ENCODE measurements around the gene GPC3. TPM values are rescaled to one million over a fixed set of nuclear protein-coding genes. Genes with fewer than 3 reads are reported as not detected.

Gene GPC3
- total and polyA plus RNA-seq, 2 experiments from 2014 or later, result 36.8 to 60.1 TPM

- TF ChIP-seq EZH2phosphoT487 (IDR thresholded peaks at IDR 0.05; ENCODE audit: unreplicated experiment), result no peak
- no peak for TF ChIP-seq ZNF114 (CRISPR knock-in tag; IDR thresholded peaks at IDR 0.05)
- TF ChIP-seq, protein P1, sequence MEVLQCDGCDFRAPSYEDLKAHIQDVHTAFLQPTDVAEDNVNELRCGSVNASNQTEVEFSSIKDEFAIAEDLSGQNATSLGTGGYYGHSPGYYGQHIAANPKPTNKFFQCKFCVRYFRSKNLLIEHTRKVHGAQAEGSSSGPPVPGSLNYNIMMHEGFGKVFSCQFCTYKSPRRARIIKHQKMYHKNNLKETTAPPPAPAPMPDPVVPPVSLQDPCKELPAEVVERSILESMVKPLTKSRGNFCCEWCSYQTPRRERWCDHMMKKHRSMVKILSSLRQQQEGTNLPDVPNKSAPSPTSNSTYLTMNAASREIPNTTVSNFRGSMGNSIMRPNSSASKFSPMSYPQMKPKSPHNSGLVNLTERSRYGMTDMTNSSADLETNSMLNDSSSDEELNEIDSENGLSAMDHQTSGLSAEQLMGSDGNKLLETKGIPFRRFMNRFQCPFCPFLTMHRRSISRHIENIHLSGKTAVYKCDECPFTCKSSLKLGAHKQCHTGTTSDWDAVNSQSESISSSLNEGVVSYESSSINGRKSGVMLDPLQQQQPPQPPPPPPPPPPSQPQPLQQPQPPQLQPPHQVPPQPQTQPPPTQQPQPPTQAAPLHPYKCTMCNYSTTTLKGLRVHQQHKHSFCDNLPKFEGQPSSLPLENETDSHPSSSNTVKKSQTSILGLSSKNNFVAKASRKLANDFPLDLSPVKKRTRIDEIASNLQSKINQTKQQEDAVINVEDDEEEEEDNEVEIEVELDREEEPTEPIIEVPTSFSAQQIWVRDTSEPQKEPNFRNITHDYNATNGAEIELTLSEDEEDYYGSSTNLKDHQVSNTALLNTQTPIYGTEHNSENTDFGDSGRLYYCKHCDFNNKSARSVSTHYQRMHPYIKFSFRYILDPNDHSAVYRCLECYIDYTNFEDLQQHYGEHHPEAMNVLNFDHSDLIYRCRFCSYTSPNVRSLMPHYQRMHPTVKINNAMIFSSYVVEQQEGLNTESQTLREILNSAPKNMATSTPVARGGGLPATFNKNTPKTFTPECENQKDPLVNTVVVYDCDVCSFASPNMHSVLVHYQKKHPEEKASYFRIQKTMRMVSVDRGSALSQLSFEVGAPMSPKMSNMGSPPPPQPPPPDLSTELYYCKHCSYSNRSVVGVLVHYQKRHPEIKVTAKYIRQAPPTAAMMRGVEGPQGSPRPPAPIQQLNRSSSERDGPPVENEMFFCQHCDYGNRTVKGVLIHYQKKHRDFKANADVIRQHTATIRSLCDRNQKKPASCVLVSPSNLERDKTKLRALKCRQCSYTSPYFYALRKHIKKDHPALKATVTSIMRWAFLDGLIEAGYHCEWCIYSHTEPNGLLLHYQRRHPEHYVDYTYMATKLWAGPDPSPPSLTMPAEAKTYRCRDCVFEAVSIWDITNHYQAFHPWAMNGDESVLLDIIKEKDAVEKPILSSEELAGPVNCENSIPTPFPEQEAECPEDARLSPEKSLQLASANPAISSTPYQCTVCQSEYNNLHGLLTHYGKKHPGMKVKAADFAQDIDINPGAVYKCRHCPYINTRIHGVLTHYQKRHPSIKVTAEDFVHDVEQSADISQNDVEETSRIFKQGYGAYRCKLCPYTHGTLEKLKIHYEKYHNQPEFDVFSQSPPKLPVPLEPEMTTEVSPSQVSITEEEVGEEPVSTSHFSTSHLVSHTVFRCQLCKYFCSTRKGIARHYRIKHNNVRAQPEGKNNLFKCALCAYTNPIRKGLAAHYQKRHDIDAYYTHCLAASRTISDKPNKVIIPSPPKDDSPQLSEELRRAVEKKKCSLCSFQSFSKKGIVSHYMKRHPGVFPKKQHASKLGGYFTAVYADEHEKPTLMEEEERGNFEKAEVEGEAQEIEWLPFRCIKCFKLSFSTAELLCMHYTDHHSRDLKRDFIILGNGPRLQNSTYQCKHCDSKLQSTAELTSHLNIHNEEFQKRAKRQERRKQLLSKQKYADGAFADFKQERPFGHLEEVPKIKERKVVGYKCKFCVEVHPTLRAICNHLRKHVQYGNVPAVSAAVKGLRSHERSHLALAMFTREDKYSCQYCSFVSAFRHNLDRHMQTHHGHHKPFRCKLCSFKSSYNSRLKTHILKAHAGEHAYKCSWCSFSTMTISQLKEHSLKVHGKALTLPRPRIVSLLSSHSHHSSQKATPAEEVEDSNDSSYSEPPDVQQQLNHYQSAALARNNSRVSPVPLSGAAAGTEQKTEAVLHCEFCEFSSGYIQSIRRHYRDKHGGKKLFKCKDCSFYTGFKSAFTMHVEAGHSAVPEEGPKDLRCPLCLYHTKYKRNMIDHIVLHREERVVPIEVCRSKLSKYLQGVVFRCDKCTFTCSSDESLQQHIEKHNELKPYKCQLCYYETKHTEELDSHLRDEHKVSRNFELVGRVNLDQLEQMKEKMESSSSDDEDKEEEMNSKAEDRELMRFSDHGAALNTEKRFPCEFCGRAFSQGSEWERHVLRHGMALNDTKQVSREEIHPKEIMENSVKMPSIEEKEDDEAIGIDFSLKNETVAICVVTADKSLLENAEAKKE (CRISPR knock-in tag; IDR thresholded peaks at IDR 0.05), result no peak
- TF ChIP-seq CREB1 (CRISPR knock-in tag; IDR thresholded peaks at IDR 0.05; ENCODE audit: low read depth), result no peak
- TF ChIP-seq STAT1 (IDR thresholded peaks at IDR 0.05; ENCODE audit: unreplicated experiment), result no peak
- no peak for TF ChIP-seq POLR2AphosphoS5 (IDR thresholded peaks at IDR 0.05; ENCODE audit: low read depth)
These were observed 25.4 kb downstream of the GPC3 start (continued) for GRCh38 chrX:133959972-133960371.

DNA sequence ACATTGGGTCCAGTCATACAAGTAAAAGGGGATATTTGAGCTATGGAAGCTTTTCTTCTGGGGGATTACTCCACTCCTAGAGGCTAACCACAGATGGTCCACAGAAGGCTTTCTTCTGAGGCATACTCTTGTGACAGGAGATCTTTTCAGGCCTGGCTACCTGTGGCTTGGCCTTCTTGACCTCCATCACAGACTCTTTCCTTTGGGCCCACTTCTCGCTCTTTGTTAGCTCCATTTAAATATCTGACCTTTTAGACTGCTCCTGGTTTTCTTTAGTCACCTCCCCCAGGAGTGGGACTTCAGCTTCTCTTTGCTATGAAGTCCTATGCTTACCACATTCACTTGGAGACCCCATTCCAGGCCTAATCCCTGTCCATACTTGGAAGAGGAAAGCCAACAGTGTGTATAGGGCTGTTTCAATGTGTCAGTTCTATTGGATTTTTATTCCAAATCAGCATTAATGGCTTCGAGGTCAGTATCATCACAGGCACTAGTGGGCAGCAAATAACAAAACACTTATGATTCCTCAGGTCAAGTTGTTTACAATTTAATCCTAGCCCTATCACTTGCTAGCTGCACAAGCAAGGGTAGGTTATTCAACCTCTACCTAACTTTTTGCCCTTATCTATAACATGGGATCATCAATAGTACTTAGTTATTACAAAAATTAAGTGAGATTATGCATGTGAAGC lies 26.3 kb downstream of the GPC3 start:
- H3K9me2 ChIP-seq (ENCODE audit: insufficient read depth), result no peaks in the 10 kb centered on the region
- DNase-seq (ENCODE audit: low spot score) (no peak), ATAC-seq (no peak)
- no peaks in the 10 kb centered on the region for H3K36me3 ChIP-seq (ENCODE audit: insufficient read depth)
- no peaks in the 10 kb centered on the region for H3F3A ChIP-seq (replicated peaks; ENCODE audit: low read depth)
- H4K20me1 ChIP-seq (replicated peaks; ENCODE audit: insufficient read depth), result no peaks in the 10 kb centered on the region
- peak in 1 of 2 experiments; percentile 32; a peak in 2 of 4 replicates for TF ChIP-seq CTCF (conservative IDR thresholded peaks at IDR 0.05; ENCODE audit: low read depth in 2 of 2)
- TF ChIP-seq, protein P2, sequence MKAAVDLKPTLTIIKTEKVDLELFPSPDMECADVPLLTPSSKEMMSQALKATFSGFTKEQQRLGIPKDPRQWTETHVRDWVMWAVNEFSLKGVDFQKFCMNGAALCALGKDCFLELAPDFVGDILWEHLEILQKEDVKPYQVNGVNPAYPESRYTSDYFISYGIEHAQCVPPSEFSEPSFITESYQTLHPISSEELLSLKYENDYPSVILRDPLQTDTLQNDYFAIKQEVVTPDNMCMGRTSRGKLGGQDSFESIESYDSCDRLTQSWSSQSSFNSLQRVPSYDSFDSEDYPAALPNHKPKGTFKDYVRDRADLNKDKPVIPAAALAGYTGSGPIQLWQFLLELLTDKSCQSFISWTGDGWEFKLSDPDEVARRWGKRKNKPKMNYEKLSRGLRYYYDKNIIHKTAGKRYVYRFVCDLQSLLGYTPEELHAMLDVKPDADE (IDR thresholded peaks at IDR 0.05), result no peak
- Mint-ChIP-seq H3K27ac (no peak overlapping the region), H3K27me3 (ENCODE audit: insufficient read depth, low read depth, poor library complexity) (no peaks in the 10 kb centered on the region), H3K4me3 (no peak overlapping the region), H3K9me3 (no peaks in the 10 kb centered on the region; the same call in 2 of the 3 replicates), H3K36me3 (ENCODE audit: low read depth) (peaks cover 5% of the 10 kb centered on the region; the same call in 2 of the 3 replicates), H3K4me1 (no peaks in the 10 kb centered on the region; the same call in 2 of the 3 replicates)
- no peaks in the 10 kb centered on the region for H3K4me1 ChIP-seq (ENCODE audit: insufficient read depth)
- H2AFZ ChIP-seq, result no peak overlapping the region
- no peak overlapping the region for H3K4me2 ChIP-seq
- no peaks in the 10 kb centered on the region for H3K27me3 ChIP-seq (ENCODE audit: insufficient read depth)
- no peaks in the 10 kb centered on the region for H3K79me2 ChIP-seq (replicated peaks; ENCODE audit: insufficient read depth)
- no peak overlapping the region for H3K4me3 ChIP-seq
- H3K27ac ChIP-seq (ENCODE audit: low read depth), result no peak overlapping the region

All from GM23338 (cell line).